HG02943 (cell line): ENCODE measurements around the gene EFHD2.
"Not testable (repeated sequence)": the region's sequence is repeated elsewhere in the genome, so short reads cannot be mapped to it uniquely, and the experiment has no call there.

Experiments used
- ATAC-seq: cut with Tn5 transposase; IDR thresholded peaks from one replicate; pipeline ENCODE4 v1.9.1; 2021; ENCODE audit warnings: mild to moderate bottlenecking, low read depth, moderate library complexity; ENCODE audit not compliant: unreplicated experiment

The EFHD2 gene, protein sequence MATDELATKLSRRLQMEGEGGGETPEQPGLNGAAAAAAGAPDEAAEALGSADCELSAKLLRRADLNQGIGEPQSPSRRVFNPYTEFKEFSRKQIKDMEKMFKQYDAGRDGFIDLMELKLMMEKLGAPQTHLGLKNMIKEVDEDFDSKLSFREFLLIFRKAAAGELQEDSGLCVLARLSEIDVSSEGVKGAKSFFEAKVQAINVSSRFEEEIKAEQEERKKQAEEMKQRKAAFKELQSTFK

DNA sequence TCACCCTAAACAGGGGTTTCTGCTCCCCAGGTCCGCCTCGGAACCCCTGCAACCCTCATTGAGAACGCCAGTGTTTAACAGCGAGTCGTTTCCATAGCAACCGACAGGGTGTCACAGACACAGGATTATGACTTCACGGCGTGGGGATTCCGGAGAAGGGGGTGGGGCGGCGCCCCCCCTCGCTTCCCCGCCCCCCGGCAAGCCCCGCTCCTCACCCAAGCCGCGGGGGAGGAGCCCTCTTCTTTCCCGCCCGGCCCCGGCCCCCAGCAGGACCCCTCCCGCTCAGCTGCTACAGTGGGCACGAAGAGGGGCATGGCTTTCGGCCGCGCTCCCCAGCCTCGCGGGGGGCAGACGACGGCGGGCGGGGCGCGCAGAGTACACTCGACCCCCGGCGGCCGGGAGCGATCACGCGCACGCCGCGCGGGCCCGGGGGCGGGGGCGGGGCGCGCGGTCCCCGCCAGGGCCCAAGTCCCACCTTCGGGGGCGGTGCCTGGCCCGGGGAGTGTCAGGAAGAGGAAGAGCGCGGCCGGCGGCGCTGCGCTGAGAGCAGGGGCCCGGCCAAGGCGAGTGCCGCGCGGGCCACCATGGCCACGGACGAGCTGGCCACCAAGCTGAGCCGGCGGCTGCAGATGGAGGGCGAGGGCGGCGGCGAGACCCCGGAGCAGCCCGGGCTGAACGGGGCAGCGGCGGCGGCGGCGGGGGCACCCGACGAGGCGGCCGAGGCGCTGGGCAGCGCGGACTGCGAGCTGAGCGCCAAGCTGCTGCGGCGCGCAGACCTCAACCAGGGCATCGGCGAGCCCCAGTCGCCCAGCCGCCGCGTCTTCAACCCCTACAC lies at the start of gene EFHD2:
Gene EFHD2 (plus strand): TSS at position 501 of the 835 bp plus-strand sequence. CDS start 84 bp downstream, at position 585.
- ATAC-seq = peak; percentile 60

DNA sequence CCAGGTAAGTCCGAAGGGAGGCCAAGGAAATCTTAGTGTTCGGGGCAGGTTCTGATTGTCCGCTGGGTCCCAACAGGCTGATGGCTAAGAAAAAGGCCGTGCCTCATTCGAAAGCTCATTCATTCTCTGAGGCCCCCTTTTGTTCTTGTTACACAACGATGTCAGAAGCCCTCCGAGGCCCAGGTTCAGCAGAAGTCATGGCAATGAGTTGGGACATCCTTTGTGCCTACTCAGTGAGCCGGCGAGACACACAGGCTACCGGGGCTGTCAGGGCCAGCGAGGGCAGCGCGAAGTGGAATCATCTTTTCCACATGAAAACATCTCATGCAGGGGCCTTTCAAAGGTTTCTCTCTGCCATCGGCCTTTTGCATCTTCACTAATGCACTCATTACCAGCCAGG lies 49.0 kb upstream of the EFHD2 start:
- no peak for ATAC-seq

DNA sequence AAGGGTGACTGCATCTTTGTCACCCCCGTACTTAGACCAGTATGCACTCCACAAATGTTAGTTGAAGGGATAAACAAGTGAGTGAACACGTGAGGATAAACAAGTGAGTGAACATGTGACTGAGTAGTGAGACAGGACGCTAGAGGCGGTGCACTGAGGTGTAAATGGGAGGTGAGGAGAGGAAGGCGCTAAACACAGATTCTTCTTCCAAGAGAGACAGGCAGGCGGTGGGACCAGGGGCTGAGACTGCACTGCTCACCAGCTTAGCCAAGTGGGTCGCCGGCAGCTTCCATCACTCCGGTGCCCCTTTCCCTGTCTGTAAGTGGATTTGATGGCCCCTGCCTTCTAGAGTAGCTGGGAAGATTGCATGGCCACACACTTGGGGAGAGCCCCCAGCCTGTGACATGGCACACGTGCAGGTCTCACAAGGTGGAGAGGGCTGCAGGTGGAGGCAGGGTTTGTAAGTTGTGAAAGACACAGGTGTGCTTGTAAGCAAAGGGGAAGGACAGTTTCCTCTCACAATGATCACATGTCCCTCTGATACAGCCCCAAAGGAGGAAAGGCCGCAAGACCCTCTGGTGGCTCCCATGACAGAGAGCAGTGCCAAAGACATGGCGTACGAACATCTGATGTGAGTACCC lies 47.5 kb upstream of the EFHD2 start:
- ATAC-seq = no peak

DNA sequence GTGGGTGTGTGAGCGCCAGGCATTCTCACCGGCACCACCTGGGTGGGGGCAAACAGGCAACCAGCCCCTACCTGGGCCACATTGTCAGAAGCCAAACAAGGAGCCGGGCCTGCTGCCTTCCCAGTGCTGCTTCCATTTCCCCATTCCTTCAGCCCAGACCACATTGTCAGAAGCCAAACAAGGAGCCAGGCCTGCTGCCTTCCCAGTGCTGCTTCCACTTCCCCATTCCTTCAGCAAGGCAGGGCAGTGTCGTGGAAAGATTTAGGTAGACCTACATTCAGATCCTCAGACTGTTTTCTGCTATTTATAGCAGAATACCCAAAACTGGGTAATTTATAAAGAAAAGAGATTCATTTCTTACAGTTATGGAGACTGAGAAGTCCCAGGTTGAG lies 47.0 kb upstream of the EFHD2 start:
- ATAC-seq = no peak

DNA sequence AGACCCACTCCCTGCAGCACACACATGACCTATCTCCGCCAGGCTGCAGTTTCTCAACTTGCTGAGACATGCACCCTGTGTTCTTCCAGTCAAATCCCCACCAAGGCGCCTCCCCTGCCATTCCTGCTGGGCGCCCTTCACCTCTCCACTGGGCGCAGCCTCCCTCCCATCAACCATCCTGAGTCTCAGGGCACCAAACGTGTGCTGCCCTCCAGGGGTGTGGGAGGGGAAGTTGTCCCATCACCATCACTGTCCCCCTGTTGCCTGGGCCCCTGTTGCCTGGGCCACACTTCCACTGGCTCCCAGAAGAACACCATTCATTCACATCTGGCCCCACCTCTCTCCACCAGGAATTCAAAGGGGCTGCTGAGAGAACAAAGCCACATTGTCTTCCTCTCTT lies 44.9 kb upstream of the EFHD2 start:
- no peak for ATAC-seq

DNA sequence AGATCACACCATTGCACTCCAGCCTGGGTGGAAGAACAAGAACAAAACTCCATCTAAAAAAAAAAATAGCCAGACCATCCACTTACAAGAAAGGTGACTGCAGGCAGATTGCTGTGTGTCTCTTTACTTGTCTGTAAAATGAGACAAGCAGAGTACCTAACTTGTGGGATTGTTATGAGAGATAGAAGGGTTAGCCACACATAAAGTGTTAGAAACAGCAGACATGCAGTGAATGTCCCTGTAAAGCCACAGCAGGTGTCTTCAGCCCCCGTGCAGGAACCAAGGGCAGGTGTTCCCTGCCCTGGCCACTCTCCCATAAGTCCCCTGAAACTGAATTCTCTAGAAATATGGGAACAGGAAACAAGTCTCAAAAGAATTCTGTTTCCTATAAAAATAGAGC lies 40.8 kb upstream of the EFHD2 start:
- ATAC-seq = no peak

DNA sequence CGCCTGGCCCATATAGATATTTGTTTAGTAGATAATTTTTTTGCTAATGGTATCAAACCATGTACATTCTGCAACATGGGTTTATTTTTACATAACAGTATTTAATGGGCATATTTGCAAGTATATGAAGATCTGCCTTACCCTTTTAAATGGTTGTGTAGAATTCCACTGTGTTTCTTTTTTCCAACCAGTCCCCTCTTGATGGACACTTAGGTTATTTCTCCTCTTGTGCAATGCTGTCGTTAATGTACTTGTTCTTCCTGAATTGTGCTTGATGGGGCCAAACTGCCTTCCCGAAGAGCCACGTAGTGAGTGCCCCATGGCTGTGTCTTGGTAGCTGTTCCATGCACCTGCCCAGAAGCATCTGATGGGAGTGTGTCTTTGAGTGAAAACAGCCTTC lies 39.4 kb upstream of the EFHD2 start:
- no peak for ATAC-seq

DNA sequence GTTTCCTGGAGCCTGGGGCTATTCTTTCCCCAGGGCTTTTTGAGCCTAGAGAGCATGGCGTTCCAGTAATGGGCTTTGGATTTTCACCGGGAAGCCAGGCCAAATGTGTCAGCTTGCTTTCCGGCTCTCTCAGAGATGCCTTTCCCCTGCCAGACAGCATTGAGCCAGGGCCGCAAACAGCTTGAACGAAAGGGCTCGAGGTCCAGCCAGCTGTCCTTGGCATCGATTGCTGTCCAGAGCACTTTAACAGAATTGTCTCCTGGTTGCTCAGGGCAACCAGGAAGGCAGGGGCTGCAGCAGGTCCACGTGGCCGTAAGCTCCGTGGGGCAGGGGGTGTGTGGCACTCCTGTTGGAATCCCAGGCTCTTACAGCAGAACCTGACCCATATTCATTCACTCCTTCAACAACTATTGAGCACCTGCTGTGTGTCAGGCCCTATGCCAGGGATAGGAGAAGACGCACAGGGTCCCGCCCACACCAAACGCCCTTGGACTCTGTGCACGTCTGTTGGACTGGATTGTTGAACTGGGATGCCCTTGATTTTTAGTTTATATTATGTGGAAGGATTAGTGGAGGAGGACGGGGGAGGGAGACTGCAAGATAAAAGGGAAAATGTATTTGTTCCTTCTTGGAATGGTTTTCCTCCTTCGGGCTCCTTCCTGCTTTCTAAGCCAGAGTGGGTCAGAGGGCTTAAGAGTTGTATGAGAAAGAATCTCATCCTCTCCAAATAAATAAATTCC lies 38.7 kb upstream of the EFHD2 start:
- ATAC-seq = no peak

DNA sequence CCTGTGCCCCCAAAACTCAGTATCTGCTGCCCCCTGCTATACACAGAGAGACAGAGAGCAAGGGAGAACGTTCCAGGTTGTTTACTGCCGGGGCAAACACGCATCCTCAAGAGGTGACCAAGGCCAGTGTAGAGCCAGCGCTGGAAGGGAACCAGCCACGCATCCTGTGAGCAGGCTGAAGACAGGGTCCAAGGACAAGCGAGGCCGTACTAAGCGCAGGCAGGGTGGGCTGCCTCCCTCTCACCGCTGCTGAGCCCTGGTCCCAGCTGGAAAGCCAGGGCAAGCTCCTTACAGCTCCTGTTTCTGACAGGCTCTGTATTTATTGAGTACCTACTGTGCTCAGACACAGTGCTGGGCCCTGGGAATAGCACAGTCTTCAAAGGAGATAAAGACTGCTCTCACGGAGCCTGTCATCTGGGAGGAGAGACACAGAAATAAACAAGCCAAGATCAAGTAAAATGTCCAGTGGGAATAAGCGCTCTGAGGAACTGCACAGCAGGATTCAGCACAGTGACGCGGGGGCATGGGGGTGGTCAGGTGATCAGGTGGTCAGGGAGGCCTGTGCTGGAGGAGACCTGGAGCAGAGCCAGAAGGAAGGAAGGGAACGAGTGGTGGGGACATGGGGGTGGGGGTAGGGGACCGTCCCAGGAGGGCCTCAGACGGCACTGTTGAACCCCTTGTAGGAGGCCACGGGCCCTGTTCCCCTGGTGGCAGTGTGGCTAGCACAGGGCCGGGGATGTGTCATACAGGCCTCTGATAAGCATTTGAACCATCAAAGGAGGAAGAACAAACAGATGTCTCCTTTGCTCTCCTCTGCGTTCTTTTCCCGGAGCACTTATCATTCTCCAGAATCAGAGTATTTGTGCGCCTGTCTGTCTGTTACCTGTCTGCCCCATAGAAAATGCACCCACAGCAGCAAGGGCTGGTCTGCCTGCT lies 37.8 kb upstream of the EFHD2 start:
- ATAC-seq = no peak

DNA sequence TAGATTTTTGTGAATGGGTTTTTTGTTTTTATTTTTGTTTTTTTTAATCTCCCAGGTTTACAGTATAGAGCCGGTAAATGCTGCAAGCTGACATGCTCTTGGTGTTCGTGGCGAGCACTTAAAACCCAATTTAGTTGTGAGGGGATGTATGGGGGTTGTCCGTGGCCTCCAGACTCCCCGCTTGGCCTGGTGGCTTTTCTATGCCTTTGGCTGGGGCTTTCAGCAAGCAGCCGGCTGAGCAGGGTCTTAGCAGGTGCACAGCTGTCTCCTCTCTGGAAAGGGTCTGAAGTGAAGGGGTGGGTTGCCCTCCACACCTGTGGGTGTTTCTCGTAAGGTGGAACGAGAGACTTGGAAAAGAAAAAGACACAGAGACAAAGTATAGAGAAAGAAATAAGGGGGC lies 31.0 kb upstream of the EFHD2 start:
- ATAC-seq = no peak

DNA sequence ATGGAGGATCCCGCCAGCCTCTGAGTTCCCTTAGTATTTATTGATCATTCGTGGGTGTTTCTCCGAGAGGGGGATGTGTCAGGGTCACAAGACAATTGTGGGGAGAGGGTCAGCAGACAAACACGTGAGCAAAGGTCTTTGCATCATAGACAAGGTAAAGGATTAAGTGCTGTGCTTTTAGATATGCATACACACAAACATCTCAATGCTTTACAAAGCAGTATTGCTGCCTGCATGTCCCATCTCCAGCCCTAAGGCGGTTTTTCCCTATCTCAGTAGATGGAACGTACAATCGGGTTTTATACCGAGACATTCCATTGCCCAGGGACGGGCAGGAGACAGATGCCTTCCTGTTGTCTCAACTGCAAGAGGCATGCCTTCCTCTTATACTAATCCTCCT lies 30.5 kb upstream of the EFHD2 start:
- not testable (repeated sequence) for ATAC-seq

DNA sequence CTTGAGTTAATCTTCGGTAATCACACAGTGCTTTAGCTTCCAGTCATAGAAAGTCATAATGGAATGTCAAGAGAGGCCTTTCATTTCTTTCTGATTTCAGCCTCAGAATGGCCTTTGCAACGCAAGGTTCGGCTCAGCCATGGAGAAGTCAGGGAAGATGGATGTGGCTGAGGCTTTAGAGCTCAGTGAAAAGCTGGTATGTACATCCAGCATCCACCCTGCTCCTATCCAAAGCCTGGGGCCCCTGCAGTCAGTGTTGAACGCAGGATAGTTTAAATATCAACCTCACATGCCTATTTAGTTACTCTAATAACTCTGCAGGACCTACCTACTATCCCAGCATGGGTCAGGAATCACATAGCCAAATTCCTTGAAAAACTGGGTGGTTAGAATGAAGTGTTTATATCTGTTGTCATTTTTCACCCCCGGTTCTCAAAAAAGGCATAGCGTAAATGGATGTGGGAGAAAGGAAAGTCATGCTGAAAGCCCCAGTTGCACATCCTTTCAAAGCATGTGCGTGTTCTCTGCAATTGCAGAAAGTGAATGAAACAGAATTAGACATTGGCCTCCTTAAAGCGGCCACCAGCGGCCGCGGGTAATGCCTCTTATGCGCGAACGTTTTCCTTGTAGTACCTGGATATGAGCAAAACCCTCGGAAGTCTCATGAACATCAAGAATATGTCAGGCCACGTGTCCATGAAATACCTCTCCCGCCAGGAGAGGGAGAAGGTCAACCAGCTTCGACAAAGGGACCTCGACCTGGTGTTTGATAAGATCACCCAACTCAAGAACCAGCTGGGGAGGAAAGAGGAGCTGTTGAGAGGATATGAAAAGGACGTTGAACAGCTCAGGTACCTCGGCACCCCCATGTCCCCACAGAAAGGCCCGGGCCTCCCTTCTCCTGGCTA lies 28.8 kb upstream of the EFHD2 start:
- no peak for ATAC-seq

DNA sequence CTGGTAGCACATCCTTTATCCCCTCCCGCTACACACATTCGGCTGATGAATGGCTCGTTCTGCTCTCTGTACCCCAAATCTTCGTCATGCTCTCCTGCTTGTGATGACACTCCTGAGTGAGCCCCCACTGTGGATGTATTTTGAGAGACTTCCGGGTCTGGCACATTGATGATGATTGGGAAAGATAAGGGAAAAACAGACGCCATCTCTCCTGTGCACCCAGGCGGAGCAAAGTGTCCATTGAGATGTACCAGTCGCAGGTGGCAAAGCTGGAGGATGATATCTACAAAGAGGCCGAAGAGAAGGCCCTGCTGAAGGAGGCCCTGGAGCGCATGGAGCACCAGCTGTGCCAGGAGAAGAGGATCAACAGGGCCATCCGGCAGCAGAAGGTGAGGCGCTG lies 27.9 kb upstream of the EFHD2 start:
- no peak for ATAC-seq

DNA sequence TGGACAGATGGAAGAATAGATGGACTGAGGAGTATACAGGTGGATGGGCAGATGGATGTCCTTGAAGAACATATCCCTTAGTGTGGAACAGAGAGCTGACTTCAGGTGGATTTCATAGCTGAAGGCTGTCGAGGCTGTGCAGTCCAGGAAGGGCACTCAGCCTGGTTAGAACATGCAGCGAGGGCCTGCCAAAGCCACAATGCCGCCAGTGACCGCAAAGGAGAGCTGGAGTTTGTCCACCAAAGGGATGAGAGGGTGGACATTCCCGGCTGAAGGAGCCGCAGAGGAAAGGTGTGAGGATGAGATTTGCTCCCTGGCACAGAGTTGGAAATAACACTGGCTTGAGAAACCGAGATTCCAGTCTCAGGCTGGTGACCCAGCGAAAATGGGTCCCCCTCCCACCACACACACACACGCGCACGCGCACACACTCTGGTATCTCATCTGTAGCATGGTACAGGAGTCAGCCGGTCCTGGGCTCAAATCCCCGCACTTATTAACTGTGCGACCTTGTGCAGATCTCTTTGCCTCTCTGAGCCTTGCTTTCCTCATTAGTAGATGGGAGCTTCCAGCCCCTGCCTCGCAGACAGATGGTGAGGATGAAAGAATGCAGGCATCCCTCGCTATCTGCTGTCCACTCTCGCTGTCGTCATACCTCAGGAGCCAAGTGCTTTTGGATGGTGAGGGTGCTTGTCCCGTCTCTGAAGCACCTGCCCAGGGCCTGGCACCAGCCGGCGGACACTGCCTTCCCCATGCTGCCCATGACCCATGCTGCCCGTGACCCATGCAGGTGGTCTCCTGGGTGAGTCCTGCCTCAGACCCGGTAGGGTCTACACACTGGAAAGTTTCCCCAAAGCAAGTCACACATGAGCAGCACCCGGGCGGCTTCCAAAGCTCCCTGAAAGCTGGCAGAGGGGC lies 26.8 kb upstream of the EFHD2 start:
- ATAC-seq = no peak

DNA sequence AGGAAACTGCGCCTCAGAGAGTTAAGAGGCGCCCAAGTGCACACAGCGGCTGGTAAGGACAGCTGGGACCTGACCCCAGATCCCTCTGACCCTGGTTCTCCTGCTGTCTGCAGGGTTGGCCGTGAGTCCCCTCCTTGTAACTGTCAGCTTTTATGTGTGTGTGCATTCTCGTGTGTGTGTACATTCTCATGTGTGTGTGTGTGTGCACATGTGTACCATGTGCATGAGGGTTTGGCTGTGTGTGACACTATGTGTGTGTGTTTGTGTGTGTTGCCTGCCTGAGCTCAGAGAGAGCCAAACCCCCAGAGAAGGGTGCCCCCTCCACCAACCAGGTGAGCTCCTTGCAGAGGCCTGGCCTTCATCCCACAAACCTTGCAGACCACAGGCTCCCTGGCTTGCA lies 25.9 kb upstream of the EFHD2 start:
- no peak for ATAC-seq

DNA sequence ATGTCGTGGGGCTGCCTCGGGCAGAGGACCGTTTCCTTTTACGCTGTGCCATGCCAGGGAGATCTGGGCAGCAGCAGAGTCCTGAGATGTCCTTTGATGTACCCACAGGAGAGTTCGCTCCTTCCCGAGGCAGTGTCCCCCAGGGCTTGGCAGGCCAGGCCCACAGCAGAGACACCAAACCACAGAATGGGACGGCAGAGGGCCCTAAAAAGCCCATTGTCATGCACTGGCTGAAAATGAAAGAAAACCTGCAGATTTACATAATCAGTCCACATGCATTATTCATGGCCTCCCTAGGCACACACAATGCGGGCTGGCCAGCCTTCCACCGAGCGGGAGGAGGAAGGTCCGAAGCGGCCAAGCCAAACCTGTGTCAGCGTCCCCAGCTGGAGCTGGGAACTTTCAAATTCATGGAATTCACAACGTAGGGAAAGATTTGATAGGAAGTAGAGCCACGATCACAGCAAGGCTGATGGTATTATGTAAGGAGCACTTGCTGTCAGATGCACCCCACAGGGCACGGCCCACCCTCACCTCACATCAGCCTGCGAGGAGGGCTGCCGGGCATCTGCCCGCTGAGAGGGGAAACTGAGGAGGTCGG lies 25.3 kb upstream of the EFHD2 start:
- peak; percentile 87 for ATAC-seq

DNA sequence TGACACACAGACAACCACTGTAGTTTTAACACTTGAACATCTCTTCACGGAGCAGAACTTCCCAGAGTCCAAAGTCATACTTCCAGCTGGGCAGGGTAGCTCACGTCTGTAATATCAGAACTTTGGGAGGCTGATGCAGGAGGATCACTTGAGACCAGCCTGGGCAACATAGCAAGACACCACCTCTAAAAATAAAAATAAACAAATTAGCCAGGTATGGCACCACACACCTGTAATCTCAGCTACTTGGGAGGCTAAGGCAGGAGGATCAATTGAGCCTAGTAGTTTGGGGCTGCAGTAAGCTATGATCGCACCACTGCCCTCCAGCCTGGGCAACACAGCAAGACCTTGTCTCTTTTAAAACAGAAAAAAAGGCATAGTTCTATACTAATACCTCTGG lies 24.3 kb upstream of the EFHD2 start:
- ATAC-seq = no peak
